ENCODE results near the gene FAM120A. TPM values are rescaled to one million over a fixed set of nuclear protein-coding genes. Genes with fewer than 3 reads are reported as not detected.

The FAM120A gene
- total RNA-seq, 1 experiment from 2014 or later, result 79.3 TPM

GRCh38 chr9:93585259-93585658 lies 133.8 kb downstream of the FAM120A start:
- peaks cover 99% of the 10 kb centered on the region for H3K79me2 ChIP-seq (ENCODE audit: low read length)
- peaks cover 4% of the 10 kb centered on the region; the same call in 1 of the 2 replicates for H4K20me1 ChIP-seq (ENCODE audit: insufficient read depth, low read depth, low read length)
- no peak for DNase-seq

GRCh38 chr9:93585695-93586094 lies 134.2 kb downstream of the FAM120A start:
- Histone ChIP-seq H3K27ac (ENCODE audit: low read length) (no peak overlapping the region), H2AFZ (ENCODE audit: low read length) (no peak overlapping the region), H3K4me2 (ENCODE audit: low read depth, low read length, poor library complexity, severe bottlenecking) (no peak overlapping the region), H3K79me2 (ENCODE audit: low read length) (peaks cover 99% of the 10 kb centered on the region), H3K27me3 (ENCODE audit: low read length) (no peaks in the 10 kb centered on the region), H3K9ac (ENCODE audit: low read length) (no peak overlapping the region), H3K36me3 (ENCODE audit: insufficient read depth, low read length) (0 out of 2 replicates have a peak, but pooled peaks cover 14% of the 10 kb centered on the region), H3K9me3 (ENCODE audit: low read length) (0 out of 2 replicates have a peak, but pooled peaks cover 2% of the 10 kb centered on the region), H3K9me2 (replicated peaks; ENCODE audit: insufficient read depth, low read length) (no peaks in the 10 kb centered on the region), H3K4me3 (ENCODE audit: low read length) (no peak overlapping the region), H4K20me1 (ENCODE audit: insufficient read depth, low read depth, low read length) (peaks cover 4% of the 10 kb centered on the region; the same call in 1 of the 2 replicates), H3K4me1 (ENCODE audit: low read length) (peaks cover 12% of the 10 kb centered on the region)
- no peak for DNase-seq

More at GRCh38 chr9:93585259-93585658, 133.8 kb downstream of the FAM120A start:
- Histone ChIP-seq H3K4me3 (ENCODE audit: low read length) (no peak overlapping the region), H3K27ac (ENCODE audit: low read length) (no peak overlapping the region), H3K9me3 (ENCODE audit: low read length) (0 out of 2 replicates have a peak, but pooled peaks cover 2% of the 10 kb centered on the region), H3K9ac (ENCODE audit: low read length) (no peak overlapping the region), H3K36me3 (ENCODE audit: insufficient read depth, low read length) (0 out of 2 replicates have a peak, but pooled peaks cover 14% of the 10 kb centered on the region), H3K9me2 (replicated peaks; ENCODE audit: insufficient read depth, low read length) (no peaks in the 10 kb centered on the region), H2AFZ (ENCODE audit: low read length) (no peak overlapping the region), H3K27me3 (ENCODE audit: low read length) (no peaks in the 10 kb centered on the region), H3K4me1 (ENCODE audit: low read length) (peaks cover 7% of the 10 kb centered on the region), H3K4me2 (ENCODE audit: low read depth, low read length, poor library complexity, severe bottlenecking) (no peak overlapping the region)

- H3K4me1 ChIP-seq (ENCODE audit: low read length), result peaks cover 20% of the 10 kb centered on the region
- H3K9ac ChIP-seq (ENCODE audit: low read length), result no peak overlapping the region
- peaks cover 99% of the 10 kb centered on the region for H3K79me2 ChIP-seq (ENCODE audit: low read length)
- no peak for DNase-seq
- peaks cover 4% of the 10 kb centered on the region; the same call in 1 of the 2 replicates for H4K20me1 ChIP-seq (ENCODE audit: insufficient read depth, low read depth, low read length)
- 0 out of 2 replicates have a peak, but pooled peaks cover 14% of the 10 kb centered on the region for H3K36me3 ChIP-seq (ENCODE audit: insufficient read depth, low read length)
- H3K9me2 ChIP-seq (replicated peaks; ENCODE audit: insufficient read depth, low read length), result no peaks in the 10 kb centered on the region
- 0 out of 2 replicates have a peak, but pooled peaks cover 2% of the 10 kb centered on the region for H3K9me3 ChIP-seq (ENCODE audit: low read length)
- no peak overlapping the region for H3K4me2 ChIP-seq (ENCODE audit: low read depth, low read length, poor library complexity, severe bottlenecking)
- H3K27me3 ChIP-seq (ENCODE audit: low read length), result no peaks in the 10 kb centered on the region
- H3K4me3 ChIP-seq (ENCODE audit: low read length), result no peak overlapping the region
- no peak overlapping the region for H3K27ac ChIP-seq (ENCODE audit: low read length)
- no peak overlapping the region for H2AFZ ChIP-seq (ENCODE audit: low read length)
These were observed 135.0 kb downstream of the FAM120A start for GRCh38 chr9:93586290-93587057.

- H3K79me2 ChIP-seq (ENCODE audit: low read length), result peaks cover 99% of the 10 kb centered on the region
- no peak overlapping the region for H3K4me3 ChIP-seq (ENCODE audit: low read length)
- no peaks in the 10 kb centered on the region for H3K27me3 ChIP-seq (ENCODE audit: low read length)
- no peak overlapping the region for H3K9ac ChIP-seq (ENCODE audit: low read length)
- no peak overlapping the region for H2AFZ ChIP-seq (ENCODE audit: low read length)
- peaks cover 4% of the 10 kb centered on the region; the same call in 1 of the 2 replicates for H4K20me1 ChIP-seq (ENCODE audit: insufficient read depth, low read depth, low read length)
- 0 out of 2 replicates have a peak, but pooled peaks cover 14% of the 10 kb centered on the region for H3K36me3 ChIP-seq (ENCODE audit: insufficient read depth, low read length)
- 0 out of 2 replicates have a peak, but pooled peaks cover 2% of the 10 kb centered on the region for H3K9me3 ChIP-seq (ENCODE audit: low read length)
- DNase-seq, result no peak
- H3K9me2 ChIP-seq (replicated peaks; ENCODE audit: insufficient read depth, low read length), result no peaks in the 10 kb centered on the region
- H3K27ac ChIP-seq (ENCODE audit: low read length), result no peak overlapping the region
- peaks cover 27% of the 10 kb centered on the region for H3K4me1 ChIP-seq (ENCODE audit: low read length)
- no peak overlapping the region for H3K4me2 ChIP-seq (ENCODE audit: low read depth, low read length, poor library complexity, severe bottlenecking)
These were observed 135.8 kb downstream of the FAM120A start for GRCh38 chr9:93587284-93587650.

- Histone ChIP-seq H3K79me2 (ENCODE audit: low read length) (peaks cover 99% of the 10 kb centered on the region), H3K9ac (ENCODE audit: low read length) (no peak overlapping the region), H3K27ac (ENCODE audit: low read length) (no peak overlapping the region), H3K9me3 (ENCODE audit: low read length) (0 out of 2 replicates have a peak, but pooled peaks cover 2% of the 10 kb centered on the region), H3K4me3 (ENCODE audit: low read length) (no peak overlapping the region), H2AFZ (ENCODE audit: low read length) (no peak overlapping the region), H4K20me1 (ENCODE audit: insufficient read depth, low read depth, low read length) (peaks cover 4% of the 10 kb centered on the region; the same call in 1 of the 2 replicates), H3K36me3 (ENCODE audit: insufficient read depth, low read length) (0 out of 2 replicates have a peak, but pooled peaks cover 14% of the 10 kb centered on the region), H3K4me1 (ENCODE audit: low read length) (peaks cover 27% of the 10 kb centered on the region), H3K4me2 (ENCODE audit: low read depth, low read length, poor library complexity, severe bottlenecking) (no peak overlapping the region), H3K27me3 (ENCODE audit: low read length) (no peaks in the 10 kb centered on the region), H3K9me2 (replicated peaks; ENCODE audit: insufficient read depth, low read length) (no peaks in the 10 kb centered on the region)
- DNase-seq, result no peak
These were observed 136.3 kb downstream of the FAM120A start for GRCh38 chr9:93587651-93588347.

GRCh38 chr9:93588641-93589609 lies 137.4 kb downstream of the FAM120A start:
- Histone ChIP-seq H3K4me3 (ENCODE audit: low read length) (no peak overlapping the region), H4K20me1 (ENCODE audit: insufficient read depth, low read depth, low read length) (peaks cover 4% of the 10 kb centered on the region; the same call in 1 of the 2 replicates)
- no peak for DNase-seq

GRCh38 chr9:93589688-93590087 lies 138.2 kb downstream of the FAM120A start:
- H3K79me2 ChIP-seq (ENCODE audit: low read length), result peaks cover 98% of the 10 kb centered on the region
- H4K20me1 ChIP-seq (ENCODE audit: insufficient read depth, low read depth, low read length), result peaks cover 4% of the 10 kb centered on the region; the same call in 1 of the 2 replicates
- no peak overlapping the region for H2AFZ ChIP-seq (ENCODE audit: low read length)
- H3K4me1 ChIP-seq (ENCODE audit: low read length), result peaks cover 27% of the 10 kb centered on the region
- no peaks in the 10 kb centered on the region for H3K27me3 ChIP-seq (ENCODE audit: low read length)
- H3K27ac ChIP-seq (ENCODE audit: low read length), result no peak overlapping the region
- no peaks in the 10 kb centered on the region for H3K9me2 ChIP-seq (replicated peaks; ENCODE audit: insufficient read depth, low read length)
- no peak for DNase-seq
- H3K4me2 ChIP-seq (ENCODE audit: low read depth, low read length, poor library complexity, severe bottlenecking), result no peak overlapping the region
- H3K9ac ChIP-seq (ENCODE audit: low read length), result no peak overlapping the region
- no peaks in the 10 kb centered on the region for H3K9me3 ChIP-seq (ENCODE audit: low read length)
- H3K36me3 ChIP-seq (ENCODE audit: insufficient read depth, low read length), result 0 out of 2 replicates have a peak, but pooled peaks cover under 1% of the 10 kb centered on the region
- H3K4me3 ChIP-seq (ENCODE audit: low read length), result no peak overlapping the region

More at GRCh38 chr9:93588641-93589609, 137.4 kb downstream of the FAM120A start:
- Histone ChIP-seq H3K36me3 (ENCODE audit: insufficient read depth, low read length) (0 out of 2 replicates have a peak, but pooled peaks cover 8% of the 10 kb centered on the region), H3K4me2 (ENCODE audit: low read depth, low read length, poor library complexity, severe bottlenecking) (no peak overlapping the region), H3K27ac (ENCODE audit: low read length) (no peak overlapping the region), H3K79me2 (ENCODE audit: low read length) (peaks cover 98% of the 10 kb centered on the region), H3K9ac (ENCODE audit: low read length) (no peak overlapping the region), H2AFZ (ENCODE audit: low read length) (no peak overlapping the region), H3K4me1 (ENCODE audit: low read length) (peaks cover 27% of the 10 kb centered on the region), H3K27me3 (ENCODE audit: low read length) (no peaks in the 10 kb centered on the region), H3K9me3 (ENCODE audit: low read length) (0 out of 2 replicates have a peak, but pooled peaks cover 2% of the 10 kb centered on the region), H3K9me2 (replicated peaks; ENCODE audit: insufficient read depth, low read length) (no peaks in the 10 kb centered on the region)

All from Karpas-422 (cell line).